ENCODE measurements around the gene OSBPL3.

OSBPL3 gene

DNA sequence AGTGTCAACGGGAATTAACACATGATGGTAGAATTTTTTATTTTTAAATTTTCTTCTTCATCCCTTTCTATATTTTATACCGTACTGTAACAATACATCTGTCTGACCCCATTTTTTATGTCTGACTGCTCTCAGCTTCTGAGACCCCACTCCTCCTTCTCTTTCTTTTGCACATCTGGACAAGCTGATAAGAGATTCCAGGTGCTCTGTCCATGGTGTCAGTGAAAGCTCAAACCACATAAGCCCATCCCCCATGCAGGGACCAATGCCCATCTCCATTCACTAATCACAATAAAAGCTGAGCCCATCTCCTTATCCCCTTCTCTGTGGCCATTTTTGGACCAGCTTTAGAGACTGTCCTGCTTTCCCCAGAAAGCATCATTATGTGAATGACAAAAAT lies 231.5 kb downstream of the OSBPL3 start:
- in situ Hi-C loops (cut with MboI; ENCODE audit: low sequenced_read_pairs): no loop called here

All from HL-60/S4 treated with retinoic acid at 250 ng/mL for 4 days and 3 days (cell line).